Measurements from ENCODE around the gene GTF3C5. TPM values are rescaled to one million over a fixed set of nuclear protein-coding genes. Genes with fewer than 3 reads are reported as not detected.

GTF3C5 gene
- total and polyA plus RNA-seq, 8 donors = 17.4 to 68.5 (median 25.1) TPM

DNA sequence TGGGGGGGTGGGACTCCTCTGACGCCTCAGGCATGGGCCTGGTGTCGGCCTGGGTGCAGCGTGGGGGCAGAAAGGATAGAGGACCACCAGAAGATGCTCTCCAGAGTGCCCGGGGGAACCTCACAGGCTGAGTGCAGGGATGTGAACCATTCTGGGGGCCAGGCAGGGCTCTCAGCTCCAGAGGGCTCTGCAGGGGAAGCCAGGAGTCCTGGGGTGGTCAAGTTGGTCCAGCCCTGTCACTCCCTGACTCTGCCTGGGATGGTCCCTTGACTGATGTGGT lies 45.8 kb upstream of the GTF3C5 start:
- 57 to 61% methylated on average over 4 of the region's 4 CpGs for WGBS, 2 donors
- intact Hi-C loops (cut with DNase I) = no loop called here
- Histone ChIP-seq H3K36me3 (no peaks in the 10 kb centered on the region), H3K4me1 (no peaks in the 10 kb centered on the region), H3K27me3 (no peaks in the 10 kb centered on the region), H3K27ac (no peak overlapping the region), H3K9me3 (no peaks in the 10 kb centered on the region), H3K4me3 (no peak overlapping the region)
- DNase-seq (no peak), ATAC-seq (no peak), FAIRE-seq (no peak)
- no peak for TF ChIP-seq CTCF (IDR thresholded peaks at IDR 0.05)

- FAIRE-seq (no peak), ATAC-seq (no peak), DNase-seq (no peak)
- intact Hi-C loops (cut with DNase I) = no loop called here
- Histone ChIP-seq H3K36me3 (no peaks in the 10 kb centered on the region), H3K27me3 (no peaks in the 10 kb centered on the region), H3K9me3 (no peaks in the 10 kb centered on the region), H3K4me3 (no peak overlapping the region), H3K27ac (no peak overlapping the region), H3K4me1 (no peaks in the 10 kb centered on the region)
- no peak for TF ChIP-seq CTCF (IDR thresholded peaks at IDR 0.05)
- 74 to 84% methylated on average over 8 of the region's 8 CpGs for WGBS, 2 donors
Observed at GRCh38 chr9:132985489-132985888, 45.3 kb upstream of the GTF3C5 start.

GRCh38 chr9:132986114-132986513 lies 44.7 kb upstream of the GTF3C5 start:
- Histone ChIP-seq H3K36me3 (no peaks in the 10 kb centered on the region), H3K27me3 (no peaks in the 10 kb centered on the region), H3K27ac (no peak overlapping the region), H3K4me1 (no peaks in the 10 kb centered on the region), H3K4me3 (no peak overlapping the region), H3K9me3 (no peaks in the 10 kb centered on the region)
- intact Hi-C loops (cut with DNase I) = no loop called here
- ATAC-seq (no peak), DNase-seq (no peak), FAIRE-seq (no peak)
- 58 to 70% methylated on average over 13 of the region's 13 CpGs for WGBS, 2 donors
- TF ChIP-seq CTCF (IDR thresholded peaks at IDR 0.05) = no peak

GRCh38 chr9:132986640-132987620 lies 43.9 kb upstream of the GTF3C5 start:
- Histone ChIP-seq H3K36me3 (no peaks in the 10 kb centered on the region), H3K27ac (no peak overlapping the region), H3K4me1 (no peaks in the 10 kb centered on the region), H3K27me3 (no peaks in the 10 kb centered on the region), H3K4me3 (no peak overlapping the region), H3K9me3 (no peaks in the 10 kb centered on the region)
- 55 to 72% methylated on average over 26 of the region's 26 CpGs for WGBS, 2 donors
- ATAC-seq = no peak
- no peak for TF ChIP-seq CTCF (IDR thresholded peaks at IDR 0.05)
- DNase-seq = no peak
- intact Hi-C loops (cut with DNase I) = no loop called here
- no peak for FAIRE-seq

All from pancreas (tissue), 10 donors.